ENCODE results near the gene OR10V1. TPM values are rescaled to one million over a fixed set of nuclear protein-coding genes. Genes with fewer than 3 reads are reported as not detected.

The OR10V1 gene
- total and polyA plus RNA-seq, 4 donors = not detected

GRCh38 chr11:59707371-59707770, 6.3 kb downstream of the OR10V1 start:
- 77% methylated on average over 1 of the region's 1 CpG for WGBS
- Histone ChIP-seq H3K27ac (ENCODE audit: low read depth in 1 of 2, low read length in 2 of 2) (no peak overlapping the region), H3K9ac (ENCODE audit: low read depth in 1 of 2, low read length in 2 of 2) (no peak overlapping the region), H3K27me3 (ENCODE audit: control insufficient read depth in 4 of 4, insufficient read depth in 4 of 4, low read length in 3 of 4) (no peaks in the 10 kb centered on the region), H3K4me3 (ENCODE audit: low read depth in 1 of 3, low read length in 3 of 3) (no peak overlapping the region), H3K36me3 (ENCODE audit: control insufficient read depth in 4 of 4, insufficient read depth in 3 of 4, low read depth in 1 of 4, low read length in 3 of 4) (no peaks in the 10 kb centered on the region), H3K9me3 (ENCODE audit: control insufficient read depth in 4 of 4, low read length in 3 of 4) (no peaks in the 10 kb centered on the region), H3K4me1 (ENCODE audit: control insufficient read depth in 4 of 4, insufficient read depth in 4 of 4, low read length in 3 of 4) (no peaks in the 10 kb centered on the region)
- no peak for DNase-seq (ENCODE audit: low spot score)
- no peak for TF ChIP-seq HNF4A (conservative IDR thresholded peaks at IDR 0.05)
- TF ChIP-seq ZBTB33 (IDR thresholded peaks at IDR 0.05) = no peak
- no peak for TF ChIP-seq EGR1 (IDR thresholded peaks at IDR 0.05; ENCODE audit: low read depth in 2 of 2)
- TF ChIP-seq HNF4G (IDR thresholded peaks at IDR 0.05) = no peak
- no peak for TF ChIP-seq ATF3 (IDR thresholded peaks at IDR 0.05)
- no peak for TF ChIP-seq CTCF (IDR thresholded peaks at IDR 0.05; ENCODE audit: low read depth, low read length, missing input control)
- TF ChIP-seq FOXA2 (IDR thresholded peaks at IDR 0.05) = no peak
- TF ChIP-seq YY1 (IDR thresholded peaks at IDR 0.05) = no peak
- TF ChIP-seq RAD21 (IDR thresholded peaks at IDR 0.05) = no peak
- no peak for TF ChIP-seq RXRA (IDR thresholded peaks at IDR 0.05)
- TF ChIP-seq MAX (IDR thresholded peaks at IDR 0.05) = no peak
- no peak for TF ChIP-seq REST (IDR thresholded peaks at IDR 0.05)
- no peak for TF ChIP-seq SP1 (IDR thresholded peaks at IDR 0.05)
- TF ChIP-seq TAF1 (conservative IDR thresholded peaks at IDR 0.05) = no peak
- no peak for TF ChIP-seq GABPA (IDR thresholded peaks at IDR 0.05 in 1 of 2, conservative IDR thresholded peaks at IDR 0.05 in 1 of 2)
